ENCODE measurements around the gene HBZ. TPM values are rescaled to one million over a fixed set of nuclear protein-coding genes. Genes with fewer than 3 reads are reported as not detected.
"Not testable (repeated sequence)": the region's sequence is repeated elsewhere in the genome, so short reads cannot be mapped to it uniquely, and the experiment has no call there.

Gene HBZ
- total RNA-seq, 6 experiments from 2014 or later: not detected

GRCh38 chr16:146646-147045, 5.8 kb upstream of the HBZ start:
- Mint-ChIP-seq H3K27me3 (ENCODE audit: insufficient read depth) (peaks cover 15% of the 10 kb centered on the region), H3K9me3 (no peaks in the 10 kb centered on the region), H3K4me1 (ENCODE audit: low read depth) (peaks cover 26% of the 10 kb centered on the region), H3K36me3 (ENCODE audit: low read depth) (no peaks in the 10 kb centered on the region), H3K4me3 (no peak overlapping the region), H3K27ac (no peak overlapping the region)
- no peak for DNase-seq
- no peak for TF ChIP-seq CTCF (IDR thresholded peaks at IDR 0.05)

GRCh38 chr16:149024-149660, 3.3 kb upstream of the HBZ start:
- DNase-seq: peak; percentile 74
- Mint-ChIP-seq H3K4me1 (ENCODE audit: low read depth) (peaks cover 17% of the 10 kb centered on the region), H3K9me3 (no peaks in the 10 kb centered on the region), H3K27ac (peak overlapping the region; percentile 63), H3K36me3 (ENCODE audit: low read depth) (no peaks in the 10 kb centered on the region), H3K27me3 (ENCODE audit: insufficient read depth) (peaks cover 15% of the 10 kb centered on the region), H3K4me3 (peak overlapping the region; percentile 58; the same call in 1 of the 2 replicates)
- no peak for TF ChIP-seq CTCF (IDR thresholded peaks at IDR 0.05)

- DNase-seq; H3K9me3 Mint-ChIP-seq; H3K27ac Mint-ChIP-seq; H3K4me3 Mint-ChIP-seq; H3K36me3 Mint-ChIP-seq (ENCODE audit: low read depth): not testable (repeated sequence)
- Mint-ChIP-seq H3K27me3 (ENCODE audit: insufficient read depth) (peaks cover 14% of the 10 kb centered on the region), H3K4me1 (ENCODE audit: low read depth) (peaks cover 25% of the 10 kb centered on the region)
Observed at GRCh38 chr16:153129-153521, 681 bp downstream of the HBZ start.

GRCh38 chr16:153550-154216, 1.2 kb downstream of the HBZ start:
- H3K27ac Mint-ChIP-seq; H3K36me3 Mint-ChIP-seq (ENCODE audit: low read depth); H3K9me3 Mint-ChIP-seq; DNase-seq; H3K4me3 Mint-ChIP-seq: not testable (repeated sequence)
- H3K27me3 Mint-ChIP-seq (ENCODE audit: insufficient read depth): peaks cover 14% of the 10 kb centered on the region
- peaks cover 19% of the 10 kb centered on the region for H3K4me1 Mint-ChIP-seq (ENCODE audit: low read depth)

- Mint-ChIP-seq H3K4me1 (ENCODE audit: low read depth) (peaks cover 12% of the 10 kb centered on the region), H3K27ac (no peak overlapping the region), H3K9me3 (no peaks in the 10 kb centered on the region), H3K4me3 (peak overlapping the region; percentile 68), H3K36me3 (ENCODE audit: low read depth) (peaks cover 5% of the 10 kb centered on the region; the same call in 1 of the 2 replicates), H3K27me3 (ENCODE audit: insufficient read depth) (peaks cover 15% of the 10 kb centered on the region)
- no peak for TF ChIP-seq CTCF (IDR thresholded peaks at IDR 0.05)
- no peak for DNase-seq
Observed at GRCh38 chr16:154217-155030, 2.0 kb downstream of the HBZ start.

GRCh38 chr16:155031-155398, 2.6 kb downstream of the HBZ start:
- Mint-ChIP-seq H3K27me3 (ENCODE audit: insufficient read depth) (peaks cover 16% of the 10 kb centered on the region), H3K9me3 (no peaks in the 10 kb centered on the region), H3K4me3 (peak overlapping the region; percentile 68), H3K36me3 (ENCODE audit: low read depth) (peaks cover 5% of the 10 kb centered on the region; the same call in 1 of the 2 replicates), H3K4me1 (ENCODE audit: low read depth) (peaks cover 8% of the 10 kb centered on the region), H3K27ac (no peak overlapping the region)
- DNase-seq: no peak
- TF ChIP-seq CTCF (IDR thresholded peaks at IDR 0.05): no peak

All from HFFc6 (cell line).